GM12892 (cell line): Measurements from ENCODE around the gene NT5DC1.

Experiments
- DNase-seq: peaks from one replicate; pipeline ENCODE4 v3.0.0; 2011; ENCODE audit not compliant: insufficient read length
- FAIRE-seq: peaks from 2 replicates; lab custom pipeline; 2011; peaks lifted over from hg19 to GRCh38; lab: Jason Lieb, UNC
- POLR2A ChIP-seq: IDR thresholded peaks from 2 replicates; pipeline ENCODE4 v1.6.1; 2011; ENCODE audit warnings: low read depth, low read length, control low read depth
- POLR2AphosphoS5 ChIP-seq: IDR thresholded peaks from 2 replicates; pipeline ENCODE4 v1.6.1; 2011; ENCODE audit warnings: low read depth, low read length, control low read depth
- TAF1 ChIP-seq: IDR thresholded peaks from 2 replicates; pipeline ENCODE4 v1.6.1; 2011; ENCODE audit warnings: low read depth, mild to moderate bottlenecking, control low read depth, low read length, borderline replicate concordance

NT5DC1 gene

GRCh38 chr6:116154887-116155286, 54.2 kb downstream of the NT5DC1 start:
- FAIRE-seq, result no peak
- no peak for DNase-seq
- TF ChIP-seq POLR2AphosphoS5 (no peak), TAF1 (no peak), POLR2A (no peak)

GRCh38 chr6:116156405-116157326, 56.0 kb downstream of the NT5DC1 start:
- FAIRE-seq (no peak), DNase-seq (no peak)

GRCh38 chr6:116157391-116157790, 56.7 kb downstream of the NT5DC1 start:
- no peak for DNase-seq
- no peak for FAIRE-seq
- TF ChIP-seq TAF1 (no peak), POLR2AphosphoS5 (no peak), POLR2A (no peak)

More at GRCh38 chr6:116156405-116157326, 56.0 kb downstream of the NT5DC1 start:
- TF ChIP-seq POLR2AphosphoS5, result no peak
- no peak for TF ChIP-seq TAF1
- TF ChIP-seq POLR2A, result no peak

GRCh38 chr6:116158641-116159040, 58.0 kb downstream of the NT5DC1 start:
- no peak for DNase-seq
- FAIRE-seq, result no peak
- TF ChIP-seq POLR2AphosphoS5 (no peak), POLR2A (no peak), TAF1 (no peak)

GRCh38 chr6:116159782-116160524, 59.3 kb downstream of the NT5DC1 start:
- no peak for FAIRE-seq
- TF ChIP-seq POLR2AphosphoS5 (no peak), TAF1 (no peak), POLR2A (no peak)
- no peak for DNase-seq

GRCh38 chr6:116165596-116165995, 64.9 kb downstream of the NT5DC1 start:
- FAIRE-seq (no peak), DNase-seq (no peak)
- TF ChIP-seq POLR2A, result no peak
- no peak for TF ChIP-seq TAF1
- TF ChIP-seq POLR2AphosphoS5, result no peak

- FAIRE-seq (no peak), DNase-seq (no peak)
- TF ChIP-seq POLR2A (no peak), TAF1 (no peak), POLR2AphosphoS5 (no peak)
Observed at GRCh38 chr6:116166369-116166768, 65.7 kb downstream of the NT5DC1 start.

- TF ChIP-seq POLR2A (no peak), POLR2AphosphoS5 (no peak), TAF1 (no peak)
- FAIRE-seq (no peak), DNase-seq (no peak)
Observed at GRCh38 chr6:116168148-116168547, 67.5 kb downstream of the NT5DC1 start.

- TF ChIP-seq POLR2A, result no peak
- no peak for TF ChIP-seq POLR2AphosphoS5
- TF ChIP-seq TAF1, result no peak
- DNase-seq (no peak), FAIRE-seq (no peak)
Observed at GRCh38 chr6:116169880-116170279, 69.2 kb downstream of the NT5DC1 start.

- DNase-seq, result no peak
- TF ChIP-seq POLR2A, result no peak
- no peak for TF ChIP-seq TAF1
- no peak for TF ChIP-seq POLR2AphosphoS5
- no peak for FAIRE-seq
Observed at GRCh38 chr6:116170358-116171057, 69.9 kb downstream of the NT5DC1 start.

- DNase-seq (no peak), FAIRE-seq (no peak)
- TF ChIP-seq POLR2A (no peak), TAF1 (no peak), POLR2AphosphoS5 (no peak)
Observed at GRCh38 chr6:116173928-116174327, 73.3 kb downstream of the NT5DC1 start.

- TF ChIP-seq POLR2A, result no peak
- no peak for TF ChIP-seq TAF1
- TF ChIP-seq POLR2AphosphoS5, result no peak
- FAIRE-seq, result no peak
- DNase-seq, result no peak
Observed at GRCh38 chr6:116175344-116175743, 74.7 kb downstream of the NT5DC1 start.
